Colonic mucosa (tissue), 4 donors: ENCODE results near the gene TMEM129. TPM values are rescaled to one million over a fixed set of nuclear protein-coding genes. Genes with fewer than 3 reads are reported as not detected.

ENCODE experiments used
- DNase-seq: peaks from one replicate; pipeline ENCODE4 v3.0.0-alpha.2; 2020
- H3K27ac ChIP-seq: fragments of 200-600 bp; one replicate; pipeline ENCODE4 v1.8.0; 2021
- H3K27me3 ChIP-seq: fragments of 200-600 bp; one replicate; pipeline ENCODE4 v1.8.0; 2021
- H3K36me3 ChIP-seq: fragments of 200-600 bp; one replicate; pipeline ENCODE4 v1.8.0; 2021
- H3K4me1 ChIP-seq: fragments of 200-600 bp; one replicate; pipeline ENCODE4 v1.8.0; 2021; ENCODE audit warnings: mild to moderate bottlenecking
- H3K4me3 ChIP-seq: fragments of 200-600 bp; one replicate; pipeline ENCODE4 v1.8.0; 2021
- H3K9ac ChIP-seq, 2 donors: one replicate each; pipeline ENCODE4 v1.7.0; 2013; ENCODE audit warnings: control low read depth in 2 of 2, low read depth in 2 of 2, low read length in 2 of 2
- H3K9me3 ChIP-seq: fragments of 200-600 bp; one replicate; pipeline ENCODE4 v1.8.0; 2021
- CTCF ChIP-seq: fragments of 200-600 bp; IDR thresholded peaks from one replicate; pipeline ENCODE4 v1.8.0; 2022; ENCODE audit warnings: antibody characterized with exemption, mild to moderate bottlenecking
- intact Hi-C: fragments of 100-400 bp; cut with DNase I; formaldehyde crosslinking; loops from one replicate; pipeline ENCODE4 v1.14.1; 2022
- total RNA-seq, 2 donors: library from RNA; stranded (reverse); fragmentation: NEBNext Ultra II Directional in 1 of 2; extraction: Animal tissue kit (Norgen Biotek cat#: 25700) in 1 of 2; gene quantifications; one replicate each; pipeline ENCODE4 v1.2.1, GENCODE V29; 2021
- donor health status: healthy.
- donor health status: DM: no; HTN: no; CAD: no.
- donor health status: DM: no; HTN: no; CAD: no.

TMEM129 gene
- total RNA-seq, 2 donors from 2014 or later, result 37.9 to 53.2 TPM

- Histone ChIP-seq H3K9me3 (no peaks in the 10 kb centered on the region), H3K27me3 (no peaks in the 10 kb centered on the region), H3K4me1 (no peaks in the 10 kb centered on the region), H3K4me3 (no peak overlapping the region), H3K27ac (no peak overlapping the region), H3K36me3 (peaks cover 7% of the 10 kb centered on the region), H3K9ac (no peak overlapping the region)
- intact Hi-C loops, result loop anchor here (5.0 kb wide), 1 partner anchor 37 kb away; no protein-coding TSS in a partner anchor
- no peak for DNase-seq
- TF ChIP-seq CTCF, result no peak
Observed at GRCh38 chr4:1690698-1691097, 30.4 kb downstream of the TMEM129 start.

- no peaks in the 10 kb centered on the region for H3K27me3 ChIP-seq
- intact Hi-C loops, result no loop called here
Observed at GRCh38 chr4:1686440-1687036, 34.6 kb downstream of the TMEM129 start.

DNA sequence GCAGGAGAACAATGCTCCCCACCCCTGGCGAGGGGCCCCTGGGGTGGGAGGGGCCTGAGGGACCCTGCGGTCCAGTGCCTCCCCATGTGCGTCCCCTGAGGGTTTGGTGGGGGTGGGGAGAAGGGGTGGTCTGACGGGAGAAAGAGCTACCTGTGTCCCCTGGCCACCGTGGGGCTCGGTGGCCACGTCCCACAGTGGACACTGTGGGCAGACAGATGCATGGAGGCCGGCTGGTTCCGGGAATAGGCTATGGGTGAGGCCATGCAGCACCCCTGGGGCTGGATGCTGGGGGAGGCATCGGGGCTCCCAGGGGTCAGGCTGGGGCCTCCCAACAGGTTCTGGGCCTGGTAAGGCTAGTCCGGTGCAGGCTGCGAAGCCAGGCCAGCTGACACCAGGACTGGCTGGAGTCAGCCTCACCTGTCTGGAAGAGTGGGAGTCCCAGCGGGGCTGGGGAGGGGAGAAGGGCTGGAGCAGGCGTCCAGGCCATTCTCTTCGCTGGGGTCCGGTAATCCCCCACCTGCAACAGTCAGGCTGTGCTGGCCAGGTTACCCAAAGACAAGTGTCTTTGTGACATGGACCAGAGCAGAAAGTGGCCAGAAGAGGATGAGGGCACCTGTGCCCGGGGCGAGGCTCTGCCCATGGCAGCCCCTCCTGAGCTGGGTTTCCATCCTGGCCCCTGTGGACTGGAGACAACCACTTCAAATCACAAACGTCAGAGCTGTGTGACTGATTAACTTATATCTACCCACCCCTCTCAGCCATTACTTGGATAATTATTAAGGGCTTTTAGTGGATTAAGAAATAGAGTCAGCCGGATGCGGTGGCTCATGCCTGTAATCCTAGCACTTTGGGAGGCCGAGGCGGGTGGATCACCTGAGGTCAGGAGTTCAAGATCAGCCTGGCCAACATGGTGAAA lies 35.6 kb downstream of the TMEM129 start:
- Histone ChIP-seq H3K4me3 (peak overlapping the region; percentile 71), H3K9ac (peak overlapping the region in 1 of 2 donors; percentile 61), H3K4me1 (no peaks in the 10 kb centered on the region), H3K27me3 (no peaks in the 10 kb centered on the region), H3K36me3 (no peaks in the 10 kb centered on the region), H3K9me3 (no peaks in the 10 kb centered on the region), H3K27ac (no peak overlapping the region)
- TF ChIP-seq CTCF, result no peak
- no peak for DNase-seq
- intact Hi-C loops, result no loop called here

More at GRCh38 chr4:1686440-1687036, 34.6 kb downstream of the TMEM129 start:
- H3K36me3 ChIP-seq, result no peaks in the 10 kb centered on the region
- DNase-seq, result no peak
- no peak for TF ChIP-seq CTCF
- no peaks in the 10 kb centered on the region for H3K9me3 ChIP-seq
- H3K9ac ChIP-seq, result no peak overlapping the region
- H3K4me3 ChIP-seq, result no peak overlapping the region
- no peaks in the 10 kb centered on the region for H3K4me1 ChIP-seq
- no peak overlapping the region for H3K27ac ChIP-seq

GRCh38 chr4:1684506-1685234 lies 36.5 kb downstream of the TMEM129 start:
- peak overlapping the region; percentile 47 for H3K27ac ChIP-seq
- H3K9ac ChIP-seq, result peak overlapping the region; percentile 61 to 74
- TF ChIP-seq CTCF, result no peak
- peak overlapping the region; percentile 71 for H3K4me3 ChIP-seq
- H3K4me1 ChIP-seq, result no peaks in the 10 kb centered on the region
- intact Hi-C loops, result no loop called here
- no peaks in the 10 kb centered on the region for H3K36me3 ChIP-seq
- H3K9me3 ChIP-seq, result no peaks in the 10 kb centered on the region
- H3K27me3 ChIP-seq, result no peaks in the 10 kb centered on the region
- DNase-seq, result peak; percentile 97

GRCh38 chr4:1683736-1684505 lies 37.2 kb downstream of the TMEM129 start, which contains the start of gene FAM53A:
Gene FAM53A, minus strand, starts transcription at chr4:1684313. Its CDS starts 15,572 bp downstream, at chr4:1668741.
- H3K9ac ChIP-seq, result peak within 1 kb of the TSS; percentile 61 to 76
- no peaks in the 10 kb centered on the region for H3K27me3 ChIP-seq
- H3K9me3 ChIP-seq, result no peaks in the 10 kb centered on the region
- no peaks in the 10 kb centered on the region for H3K4me1 ChIP-seq
- H3K27ac ChIP-seq, result peak within 1 kb of the TSS; percentile 57
- intact Hi-C loops, result no loop called here
- no peak for TF ChIP-seq CTCF
- peak within 1 kb of the TSS; percentile 71 for H3K4me3 ChIP-seq
- H3K36me3 ChIP-seq, result no peaks in the 10 kb centered on the region
- DNase-seq, result peak; percentile 27
